ENCODE measurements around the gene DNAJC17. TPM values are rescaled to one million over a fixed set of nuclear protein-coding genes. Genes with fewer than 3 reads are reported as not detected.

The DNAJC17 gene, protein sequence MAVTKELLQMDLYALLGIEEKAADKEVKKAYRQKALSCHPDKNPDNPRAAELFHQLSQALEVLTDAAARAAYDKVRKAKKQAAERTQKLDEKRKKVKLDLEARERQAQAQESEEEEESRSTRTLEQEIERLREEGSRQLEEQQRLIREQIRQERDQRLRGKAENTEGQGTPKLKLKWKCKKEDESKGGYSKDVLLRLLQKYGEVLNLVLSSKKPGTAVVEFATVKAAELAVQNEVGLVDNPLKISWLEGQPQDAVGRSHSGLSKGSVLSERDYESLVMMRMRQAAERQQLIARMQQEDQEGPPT
- total RNA-seq (10 to 100 TPM; 27.4 to 88.6 (median 42.2) TPM), polyA plus RNA-seq (100 to 1,000 TPM in 2 of 3 donors, 10 to 100 TPM in 1; 33.0 to 174 (median 170) TPM)
- long read RNA-seq, donor 1, transcript DNAJC17-201 (11 exons, 3,731 nt) = major isoform, 5 of 5 reads
- long read RNA-seq, donor 1, partial matches to known transcripts = 0 of 5 reads
- long read RNA-seq, donor 1, other reads (novel, unspliced or antisense) = 0 of 5 reads
- long read RNA-seq, donor 2, partial matches to known transcripts = 0 of 3 reads
- long read RNA-seq, donor 2, other reads (novel, unspliced or antisense) = 0 of 3 reads
- long read RNA-seq, donor 3, transcript DNAJC17-201 (11 exons, 3,731 nt) = major isoform, 5 of 5 reads
- long read RNA-seq, donor 3, partial matches to known transcripts = 0 of 5 reads
- long read RNA-seq, donor 3, other reads (novel, unspliced or antisense) = 0 of 5 reads
- long read RNA-seq, donor 4, transcript DNAJC17-201 (11 exons, 3,731 nt) = major isoform, 10 of 11 reads
- long read RNA-seq, donor 4, partial matches to known transcripts = 1 of 11 reads
- long read RNA-seq, donor 4, other reads (novel, unspliced or antisense) = 0 of 11 reads
- long read RNA-seq, donor 5, transcript DNAJC17-201 (11 exons, 3,731 nt) = major isoform, 15 of 23 reads
- long read RNA-seq, donor 5, partial matches to known transcripts = 0 of 23 reads
- long read RNA-seq, donor 5, other reads (novel, unspliced or antisense) = 8 of 23 reads
- long read RNA-seq, donor 6, partial matches to known transcripts = 2 of 5 reads
- long read RNA-seq, donor 6, other reads (novel, unspliced or antisense) = 0 of 5 reads
- long read RNA-seq, donor 7, partial matches to known transcripts = 7 of 7 reads
- long read RNA-seq, donor 7, other reads (novel, unspliced or antisense) = 0 of 7 reads
- long read RNA-seq, donor 8, transcript DNAJC17-201 (11 exons, 3,731 nt) = major isoform, 7 of 7 reads
- long read RNA-seq, donor 8, partial matches to known transcripts = 0 of 7 reads
- long read RNA-seq, donor 8, other reads (novel, unspliced or antisense) = 0 of 7 reads
- long read RNA-seq, donor 9, partial matches to known transcripts = 0 of 4 reads
- long read RNA-seq, donor 9, other reads (novel, unspliced or antisense) = 0 of 4 reads
- long read RNA-seq, donor 10, transcript DNAJC17-201 (11 exons, 3,731 nt) = major isoform, 6 of 13 reads
- long read RNA-seq, donor 10, partial matches to known transcripts = 0 of 13 reads
- long read RNA-seq, donor 10, other reads (novel, unspliced or antisense) = 7 of 13 reads

- peak; percentile 94 to 99 (median 97) for DNase-seq
- peaks cover 0 to 12% of the 10 kb centered on the region in 2 donors for H3K36me3 ChIP-seq (replicated peaks in 1 of 2)
- H3K4me3 ChIP-seq = peak within 1 kb of the TSS; percentile 47 to 94 (median 71)
- peak within 1 kb of the TSS; percentile 79 to 97 (median 88) for H3K27ac ChIP-seq
- WGBS, 4 donors = 0 to 1% (median 0%) methylated on average over 30 to 64 of the region's 64 CpGs
- H3K27me3 ChIP-seq = no peaks in the 10 kb centered on the region
- intact Hi-C loops (cut with DNase I) = no loop called here
- TF ChIP-seq POLR2A (IDR thresholded peaks at IDR 0.05) (peak; percentile 41 to 43), CTCF (IDR thresholded peaks at IDR 0.05) (peak in 3 of 6 experiments; percentile 17 to 44 (median 20))
- H3K4me1 ChIP-seq (replicated peaks in 1 of 2) = peaks cover 11 to 25% of the 10 kb centered on the region in 2 donors
- no peaks in the 10 kb centered on the region for H3K9me3 ChIP-seq (replicated peaks in 1 of 3)
These were observed at the start of gene DNAJC17, which contains the start of gene ZFYVE19 for GRCh38 chr15:40807028-40807887. DNAJC17 (minus strand) TSS chr15:40807473; CDS start chr15:40807446, 27 bp downstream. ZFYVE19 (plus strand) TSS chr15:40807089; CDS start chr15:40807590, 501 bp downstream.

- WGBS, 4 donors = 53 to 73% (median 61%) methylated on average over 6 to 8 of the region's 8 CpGs
- no peak overlapping the region for H3K27ac ChIP-seq
- H3K27me3 ChIP-seq = no peaks in the 10 kb centered on the region
- no peak overlapping the region for H3K4me3 ChIP-seq
- no peaks in the 10 kb centered on the region for H3K36me3 ChIP-seq (replicated peaks in 1 of 2)
- no peak for DNase-seq
- H3K9me3 ChIP-seq (replicated peaks in 1 of 3) = no peaks in the 10 kb centered on the region
- H3K4me1 ChIP-seq (replicated peaks in 1 of 2) = peaks cover 0 to 5% of the 10 kb centered on the region in 2 donors
- intact Hi-C loops (cut with DNase I) = loop anchor here in 1 of 2 donors (5.0 kb wide), 1 partner anchor 36 kb away; the partner anchor contains the start of gene VPS18
- no peak for TF ChIP-seq CTCF (IDR thresholded peaks at IDR 0.05)
- TF ChIP-seq POLR2A (IDR thresholded peaks at IDR 0.05) = no peak
These were observed 49.5 kb upstream of the DNAJC17 start for GRCh38 chr15:40856746-40857145.

DNA sequence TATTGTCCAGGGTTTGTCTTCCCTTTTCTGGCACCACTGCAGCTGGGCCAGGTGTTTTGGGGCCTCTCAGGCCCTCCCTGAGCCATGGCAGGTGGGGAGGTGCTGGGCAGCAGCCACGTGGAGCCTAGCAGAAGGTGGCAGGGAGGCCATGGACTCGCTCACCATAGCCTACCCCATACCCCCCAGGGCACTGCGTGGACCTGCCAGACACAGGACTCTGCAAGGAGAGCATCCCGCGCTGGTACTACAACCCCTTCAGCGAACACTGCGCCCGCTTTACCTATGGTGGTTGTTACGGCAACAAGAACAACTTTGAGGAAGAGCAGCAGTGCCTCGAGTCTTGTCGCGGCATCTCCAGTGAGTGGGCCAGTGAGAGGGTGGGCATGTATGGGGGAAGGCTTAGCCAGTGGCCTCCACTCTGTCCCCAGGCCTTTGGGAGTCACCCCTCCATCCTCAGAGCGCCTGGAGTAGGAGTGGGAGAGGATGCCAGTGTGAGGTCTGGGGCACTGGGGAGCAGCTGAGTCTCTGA lies 48.5 kb upstream of the DNAJC17 start:
- peaks cover 0 to 5% of the 10 kb centered on the region in 2 donors for H3K4me1 ChIP-seq (replicated peaks in 1 of 2)
- intact Hi-C loops (cut with DNase I) = loop anchor here in 1 of 2 donors (5.0 kb wide), 1 partner anchor 37 kb away; the partner anchor contains the start of gene VPS18
- no peaks in the 10 kb centered on the region for H3K27me3 ChIP-seq
- DNase-seq = no peak
- WGBS, 4 donors = 77 to 84% (median 81%) methylated on average over 7 to 13 of the region's 13 CpGs
- no peak overlapping the region for H3K4me3 ChIP-seq
- no peaks in the 10 kb centered on the region for H3K9me3 ChIP-seq (replicated peaks in 1 of 3)
- no peak overlapping the region for H3K27ac ChIP-seq
- no peaks in the 10 kb centered on the region for H3K36me3 ChIP-seq (replicated peaks in 1 of 2)
- no peak for TF ChIP-seq CTCF (IDR thresholded peaks at IDR 0.05)
- no peak for TF ChIP-seq POLR2A (IDR thresholded peaks at IDR 0.05)
